ENCODE results near the gene PDK3.

The PDK3 gene

DNA sequence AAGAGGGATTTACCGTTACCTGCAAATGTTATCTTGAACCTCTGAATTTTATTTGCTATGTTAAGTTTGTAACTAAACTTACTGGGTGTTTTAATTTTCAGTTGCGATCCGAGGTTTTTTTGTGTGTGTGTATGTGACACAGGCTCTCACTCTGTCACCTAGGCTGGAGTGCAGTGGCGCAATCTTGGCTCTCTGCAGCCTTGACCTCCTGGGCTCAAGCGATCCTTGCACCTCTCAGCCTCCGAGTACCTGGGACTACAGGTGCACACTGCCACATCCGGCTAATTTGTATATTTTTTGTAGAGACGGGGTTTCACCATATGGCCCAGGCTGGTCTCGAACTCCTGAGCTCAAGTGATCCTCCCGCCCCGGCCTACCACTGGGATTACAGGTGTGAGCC is 18.5 kb downstream of the PDK3 start:
- DNase-seq = no peak

GRCh38 chrX:24485323-24485722 is 20.2 kb downstream of the PDK3 start:
- no peak for DNase-seq

DNA sequence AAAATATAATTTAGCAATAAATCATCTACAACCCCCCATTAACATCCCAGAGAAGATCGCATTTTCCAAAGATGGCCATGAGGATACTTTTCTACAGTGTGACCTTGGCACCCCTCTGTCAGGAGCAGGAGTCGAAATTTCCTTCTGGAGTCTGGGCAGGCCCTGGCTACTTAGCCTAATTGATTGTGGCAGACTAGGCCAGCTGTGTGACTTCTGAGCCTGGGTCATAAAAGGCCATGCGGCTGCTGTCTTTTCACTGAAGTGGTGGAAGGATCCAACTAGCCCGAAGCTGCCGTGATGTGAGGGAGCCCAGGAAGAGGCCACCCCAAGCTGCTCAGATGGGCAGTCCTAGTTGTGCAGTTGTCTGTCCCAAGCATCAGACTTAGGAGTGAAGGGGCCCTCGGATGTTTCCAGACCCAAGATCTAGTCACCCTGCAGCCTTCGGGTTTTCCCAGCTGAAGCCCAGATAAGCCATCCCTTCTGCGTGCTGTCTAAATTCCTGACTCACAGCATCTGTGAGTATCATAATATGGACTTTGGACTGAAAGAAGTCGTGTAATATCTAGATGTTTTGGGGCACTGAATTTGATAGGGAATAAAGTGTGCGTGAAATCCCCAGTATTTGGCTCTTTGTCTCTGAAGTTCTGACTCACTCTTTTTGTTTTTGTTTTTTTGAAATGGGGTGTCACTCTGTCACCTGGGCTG is 21.0 kb downstream of the PDK3 start:
- DNase-seq = no peak

GRCh38 chrX:24487571-24487970 is 22.5 kb downstream of the PDK3 start:
- DNase-seq = peak; percentile 79

DNA sequence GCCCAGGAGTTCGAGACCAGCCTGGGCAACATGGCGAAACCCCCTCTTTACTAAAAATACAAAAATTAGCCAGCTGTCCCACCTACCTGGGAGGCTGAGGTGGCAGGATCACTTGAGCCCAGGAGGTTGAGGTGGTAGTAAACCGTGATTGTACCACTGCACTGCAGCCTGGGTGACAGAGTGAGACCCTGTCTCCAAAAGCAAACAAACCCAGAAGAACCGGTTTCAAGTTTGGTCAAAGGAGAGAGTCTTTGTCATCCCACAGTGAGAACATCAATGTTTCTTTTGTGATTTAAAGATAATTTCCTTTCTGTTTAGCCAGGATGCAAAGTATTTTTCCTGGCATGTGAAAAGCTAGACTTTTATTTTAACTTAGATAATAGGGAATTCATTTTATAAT is 26.7 kb downstream of the PDK3 start:
- no peak for DNase-seq

- no peak for DNase-seq
These were observed 28.9 kb downstream of the PDK3 start for GRCh38 chrX:24493740-24494581.

DNA sequence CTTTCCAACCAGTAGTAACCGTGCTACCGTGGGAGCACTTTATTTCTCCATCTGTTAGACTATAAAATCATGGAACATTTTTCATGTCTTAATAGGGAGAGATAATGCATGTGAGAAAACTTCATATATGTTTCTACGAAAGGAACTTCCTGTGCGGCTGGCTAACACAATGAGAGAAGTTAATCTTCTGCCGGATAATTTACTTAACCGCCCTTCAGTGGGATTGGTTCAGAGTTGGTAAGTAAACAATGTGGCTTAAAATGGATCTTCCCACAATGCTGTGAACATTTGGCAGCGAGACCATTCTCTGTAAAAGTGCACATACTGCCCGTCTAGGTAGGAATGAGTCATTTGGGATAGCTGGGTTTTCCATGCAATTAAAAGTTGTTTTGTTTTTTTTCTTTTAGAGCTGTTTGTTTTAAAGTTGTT is 29.6 kb downstream of the PDK3 start:
- DNase-seq = peak; percentile 57

DNA sequence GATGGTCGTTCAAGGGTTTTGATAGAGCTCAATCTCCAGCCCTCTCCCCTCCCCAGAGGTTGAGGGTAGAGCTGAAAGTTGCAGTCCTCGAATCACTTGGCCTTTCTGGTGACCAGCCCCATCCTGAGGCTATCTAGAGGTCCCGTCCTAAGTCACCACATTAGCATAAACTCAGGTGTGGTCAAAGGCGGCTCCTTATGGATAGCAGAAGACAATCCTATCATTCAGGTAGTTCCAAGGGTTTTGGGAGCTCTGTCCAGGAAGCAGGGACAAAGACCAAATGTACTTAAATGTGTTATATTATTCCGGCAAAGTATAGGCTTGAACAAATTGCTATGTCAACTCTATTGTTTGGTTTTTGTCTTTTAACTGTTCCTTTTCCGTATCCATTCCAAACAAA is 30.6 kb downstream of the PDK3 start:
- DNase-seq = no peak

DNA sequence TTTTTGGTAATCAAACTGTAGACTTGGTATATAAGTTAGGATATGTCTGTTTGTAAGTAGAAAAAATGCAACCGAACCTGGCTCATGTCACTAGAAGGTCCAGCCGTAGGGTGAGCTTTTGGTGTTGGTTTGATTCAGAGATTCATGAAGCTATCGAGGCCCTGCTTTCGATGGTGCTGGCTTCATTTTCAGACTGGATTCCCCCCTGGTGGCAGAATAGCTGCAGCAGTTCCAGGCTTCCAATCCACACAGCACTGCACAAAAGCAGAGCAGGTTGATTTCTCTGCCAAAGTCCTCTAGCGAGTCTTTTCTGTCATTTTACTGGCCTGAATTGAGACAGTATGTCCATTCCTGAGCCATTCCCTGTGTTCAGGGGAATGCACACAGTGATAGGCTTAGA is 33.1 kb downstream of the PDK3 start:
- peak; percentile 46 for DNase-seq

DNA sequence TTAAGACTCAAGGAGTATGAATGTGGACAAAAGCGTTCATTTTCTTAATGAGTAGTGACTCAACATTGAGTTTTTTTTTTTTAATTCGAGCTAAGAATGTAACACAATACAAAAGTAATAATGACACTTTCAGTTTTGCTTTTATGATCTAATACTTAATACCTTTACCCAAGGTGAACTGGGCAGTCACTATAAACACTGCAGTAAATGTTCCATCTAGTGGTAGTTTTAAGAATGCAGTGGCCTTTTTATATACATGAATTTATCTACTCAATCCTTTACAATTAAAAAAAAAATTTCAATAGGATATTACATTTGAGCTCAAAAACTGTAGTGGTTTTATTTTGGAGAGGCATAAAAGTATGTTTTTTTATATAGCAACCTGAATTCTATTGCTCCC is 33.9 kb downstream of the PDK3 start:
- DNase-seq = peak; percentile 52

GRCh38 chrX:24506082-24506481 is 41.0 kb downstream of the PDK3 start:
- peak; percentile 71 for DNase-seq

- no peak for DNase-seq
These were observed 43.3 kb downstream of the PDK3 start for GRCh38 chrX:24508375-24508774.

- no peak for DNase-seq
These were observed 48.3 kb downstream of the PDK3 start for GRCh38 chrX:24513416-24513815.

- DNase-seq = peak; percentile 4
These were observed 50.4 kb downstream of the PDK3 start for GRCh38 chrX:24515447-24515846.

DNA sequence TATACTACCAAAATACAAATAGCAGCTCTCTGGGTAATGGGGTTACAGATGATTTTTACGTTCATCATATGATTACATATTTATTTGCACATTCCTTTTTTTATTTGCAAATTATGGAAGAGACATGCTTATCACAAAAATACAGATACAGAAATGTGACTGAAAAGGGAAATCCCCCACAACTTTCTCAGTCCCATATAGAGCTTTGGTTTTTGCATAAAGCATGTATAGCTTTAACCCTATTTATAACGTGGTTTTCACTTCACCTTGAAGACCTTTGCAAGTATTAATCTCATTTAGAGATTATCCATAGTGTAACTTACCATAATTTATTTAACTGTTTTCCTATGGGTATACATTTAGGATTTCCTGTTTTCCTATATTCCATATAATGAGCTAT is 55.4 kb downstream of the PDK3 start:
- no peak for DNase-seq

DNA sequence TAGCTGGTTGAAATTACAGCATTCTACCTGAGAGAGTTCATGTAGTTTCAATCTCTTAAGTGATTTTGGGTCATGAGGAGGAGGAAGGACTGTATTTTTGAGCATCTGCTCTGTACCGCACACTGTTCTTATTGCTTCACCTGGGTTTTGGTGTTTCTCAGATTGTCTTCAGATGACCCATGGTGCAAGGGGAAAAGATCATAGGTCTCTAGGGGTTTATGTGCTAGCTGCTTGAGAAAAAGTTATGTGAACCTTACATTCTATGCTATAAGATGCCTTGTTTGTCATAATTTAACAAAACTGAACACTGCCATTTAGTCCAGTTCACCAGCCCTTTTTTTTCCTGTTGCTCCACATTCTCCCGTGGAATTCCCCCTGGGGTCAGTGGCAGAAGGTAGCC is 60.4 kb downstream of the PDK3 start:
- no peak for DNase-seq

- no peak for DNase-seq
These were observed 61.5 kb downstream of the PDK3 start for GRCh38 chrX:24526616-24527015.

- DNase-seq = no peak
These were observed 63.5 kb downstream of the PDK3 start for GRCh38 chrX:24528605-24529004.

DNA sequence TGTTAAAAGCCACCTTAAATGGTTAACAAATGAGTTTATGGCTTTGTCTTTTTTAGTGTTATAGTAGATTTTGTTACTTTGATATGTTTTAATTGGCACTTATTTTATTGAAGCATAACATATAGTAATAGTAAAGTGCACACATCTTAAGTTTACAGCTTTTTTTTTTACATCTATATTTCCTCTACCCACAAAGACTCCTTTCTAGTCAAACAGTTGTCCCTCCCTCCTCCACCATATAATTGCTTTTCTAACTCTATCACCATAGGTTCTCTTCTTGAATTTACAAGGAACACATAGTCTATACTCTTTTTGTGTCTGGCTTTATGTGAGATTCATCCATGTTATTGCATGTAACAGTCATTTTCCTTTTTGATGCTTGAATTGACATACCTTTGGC is 71.5 kb downstream of the PDK3 start:
- no peak for DNase-seq

- DNase-seq = no peak
These were observed 77.7 kb downstream of the PDK3 start for GRCh38 chrX:24542756-24543155.

DNA sequence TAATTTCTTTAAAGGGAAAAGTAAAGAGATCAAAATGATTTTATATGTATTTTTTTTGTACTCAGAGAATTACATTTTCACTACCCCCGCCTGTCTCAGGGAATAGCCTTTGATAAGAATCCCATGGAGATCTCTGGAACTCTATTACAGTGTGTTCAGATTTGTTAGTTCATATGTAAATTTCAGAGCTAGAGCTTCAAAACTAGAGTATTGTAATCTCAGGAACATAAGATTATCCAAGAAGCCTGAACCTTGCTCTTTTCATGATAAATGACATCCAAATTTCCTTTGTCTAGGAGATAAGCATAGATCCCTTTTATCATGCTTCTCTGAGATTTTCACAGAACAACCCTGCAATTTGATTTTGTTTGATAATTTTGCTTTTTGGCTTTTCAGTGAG is 82.9 kb downstream of the PDK3 start:
- no peak for DNase-seq

DNA sequence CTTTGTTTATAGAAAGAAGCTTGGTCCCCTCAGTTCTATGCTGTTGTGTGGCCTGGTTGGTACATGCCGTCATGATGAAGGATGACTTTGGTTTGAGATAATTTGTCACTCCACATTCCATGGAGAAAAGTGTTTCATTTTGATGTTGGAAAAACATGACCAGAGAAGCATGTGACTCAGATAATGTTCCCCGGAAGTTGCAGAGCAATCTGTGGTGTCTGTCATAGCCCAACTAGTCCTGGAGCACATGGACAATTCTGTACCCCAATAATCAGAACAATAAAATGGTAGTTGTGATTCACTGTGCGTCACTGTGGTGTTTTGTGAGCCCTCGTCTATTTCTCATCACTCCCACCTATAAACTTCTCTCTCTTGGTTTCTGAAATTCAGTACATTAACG is 85.1 kb downstream of the PDK3 start:
- no peak for DNase-seq

GRCh38 chrX:24553011-24553410 is 87.9 kb downstream of the PDK3 start:
- DNase-seq = no peak

- DNase-seq = peak; percentile 21
These were observed 96.0 kb downstream of the PDK3 start for GRCh38 chrX:24561121-24561520.

Data from hematopoietic multipotent progenitor cell treated with erythropoietin and hydrocortisone succinate and interleukin-3 and kit ligand, for 8 days (in vitro differentiated cells).